A549 treated with CORT108297 at 1 μM for 4 hours (cell line): ENCODE results near the gene SOAT2. TPM values are rescaled to one million over a fixed set of nuclear protein-coding genes. Genes with fewer than 3 reads are reported as not detected.

ENCODE experiments used
- total RNA-seq: library from RNA; stranded (reverse); fragments of 200-300 nt; extraction: Qiagen RNA extraction; gene quantifications from 5 replicates; pipeline ENCODE4 v1.2.3, GENCODE V29; 2022

The SOAT2 gene, protein sequence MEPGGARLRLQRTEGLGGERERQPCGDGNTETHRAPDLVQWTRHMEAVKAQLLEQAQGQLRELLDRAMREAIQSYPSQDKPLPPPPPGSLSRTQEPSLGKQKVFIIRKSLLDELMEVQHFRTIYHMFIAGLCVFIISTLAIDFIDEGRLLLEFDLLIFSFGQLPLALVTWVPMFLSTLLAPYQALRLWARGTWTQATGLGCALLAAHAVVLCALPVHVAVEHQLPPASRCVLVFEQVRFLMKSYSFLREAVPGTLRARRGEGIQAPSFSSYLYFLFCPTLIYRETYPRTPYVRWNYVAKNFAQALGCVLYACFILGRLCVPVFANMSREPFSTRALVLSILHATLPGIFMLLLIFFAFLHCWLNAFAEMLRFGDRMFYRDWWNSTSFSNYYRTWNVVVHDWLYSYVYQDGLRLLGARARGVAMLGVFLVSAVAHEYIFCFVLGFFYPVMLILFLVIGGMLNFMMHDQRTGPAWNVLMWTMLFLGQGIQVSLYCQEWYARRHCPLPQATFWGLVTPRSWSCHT
- 0.18 to 0.35 TPM (median 0.21 TPM) in 5 replicates for total RNA-seq

GRCh38 chr12:53102883-53103807 is at the start of gene SOAT2:
Gene SOAT2, plus strand, starts transcription at chr12:53103486. Its CDS starts 92 bp downstream, at chr12:53103578.

GRCh38 chr12:53079226-53080117 is 23.8 kb upstream of the SOAT2 start, which contains the start of gene SPRYD3:
Gene SPRYD3, minus strand, starts transcription at chr12:53079390. Its CDS starts 57 bp downstream, at chr12:53079333.

GRCh38 chr12:53097564-53098353 is 5.5 kb upstream of the SOAT2 start, which contains the start of gene IGFBP6:
Gene IGFBP6, plus strand, starts transcription at chr12:53097667. Its CDS starts 51 bp downstream, at chr12:53097718.

Other genes with a start within 250 kb of the SOAT2 start
- gene KRT8, start 198.4 kb upstream of the SOAT2 start, total RNA-seq = 2,966 to 3,831 TPM (median 3,677 TPM) in 5 replicates
- 2,134 to 2,467 TPM (median 2,380 TPM) in 5 replicates for gene KRT18, start 154.4 kb upstream of the SOAT2 start, total RNA-seq
- gene EIF4B, start 97.0 kb upstream of the SOAT2 start, total RNA-seq = 219 to 412 TPM (median 272 TPM) in 5 replicates
- 20.4 to 34.4 TPM (median 32.3 TPM) in 5 replicates for gene TNS2, start 53.4 kb upstream of the SOAT2 start, total RNA-seq
- gene SPRYD3, start 24.1 kb upstream of the SOAT2 start, total RNA-seq = 35.0 to 41.4 TPM (median 38.4 TPM) in 5 replicates
- 154 to 257 TPM (median 250 TPM) in 5 replicates for gene IGFBP6, start 5.8 kb upstream of the SOAT2 start, total RNA-seq
- 12.2 to 17.3 TPM (median 15.5 TPM) in 5 replicates for gene ZNF740, start 77.2 kb downstream of the SOAT2 start, total RNA-seq
- 4.0 to 6.4 TPM (median 6.1 TPM) in 5 replicates for gene CSAD, start 77.4 kb downstream of the SOAT2 start, total RNA-seq
- gene ITGB7, start 103.8 kb downstream of the SOAT2 start, total RNA-seq = 0.13 to 0.59 TPM (median 0.33 TPM) in 5 replicates
- gene RARG, start 128.7 kb downstream of the SOAT2 start, total RNA-seq = 25.9 to 32.6 TPM (median 30.7 TPM) in 5 replicates
- 15.3 to 23.5 TPM (median 19.9 TPM) in 5 replicates for gene ESPL1, start 164.8 kb downstream of the SOAT2 start, total RNA-seq
- gene PFDN5, start 192.1 kb downstream of the SOAT2 start, total RNA-seq = 472 to 519 TPM (median 490 TPM) in 5 replicates
- 75.1 to 107 TPM (median 97.5 TPM) in 5 replicates for gene MYG1, start 196.2 kb downstream of the SOAT2 start, total RNA-seq
- 76.4 to 83.0 TPM (median 81.6 TPM) in 5 replicates for gene AAAS, start 218.1 kb downstream of the SOAT2 start, total RNA-seq
- gene SP7, start 232.9 kb downstream of the SOAT2 start, total RNA-seq = 0.08 TPM in 1 of 5 replicates, not detected in the others